Measurements from ENCODE around the gene ZC3H12C.

ZC3H12C gene

GRCh38 chr11:110217223-110217877, 124.2 kb downstream of the ZC3H12C start:
- H3K9me3 ChIP-seq (ENCODE audit: severe bottlenecking) = no peaks in the 10 kb centered on the region
- H3K27ac ChIP-seq = no peak overlapping the region
- TF ChIP-seq CTCF (IDR thresholded peaks at IDR 0.05; ENCODE audit: low read depth, low read length) = no peak
- H3K4me3 ChIP-seq (ENCODE audit: low read depth, low read length) = no peak overlapping the region
- H3K27me3 ChIP-seq (ENCODE audit: insufficient read depth, low read depth, severe bottlenecking) = no peaks in the 10 kb centered on the region
- no peak for DNase-seq
- no peaks in the 10 kb centered on the region for H3K36me3 ChIP-seq

- no peaks in the 10 kb centered on the region for H3K27me3 ChIP-seq (ENCODE audit: insufficient read depth, low read depth, severe bottlenecking)
- no peak overlapping the region for H3K4me3 ChIP-seq (ENCODE audit: low read depth, low read length)
- no peaks in the 10 kb centered on the region for H3K9me3 ChIP-seq (ENCODE audit: severe bottlenecking)
- DNase-seq = no peak
- no peaks in the 10 kb centered on the region for H3K36me3 ChIP-seq
- no peak overlapping the region for H3K27ac ChIP-seq
- TF ChIP-seq CTCF (IDR thresholded peaks at IDR 0.05; ENCODE audit: low read depth, low read length) = no peak
Observed at GRCh38 chr11:110217936-110218335, 124.7 kb downstream of the ZC3H12C start.

- H3K9me3 ChIP-seq (ENCODE audit: severe bottlenecking) = no peaks in the 10 kb centered on the region
- no peak overlapping the region for H3K27ac ChIP-seq
- no peak for DNase-seq
- no peaks in the 10 kb centered on the region for H3K27me3 ChIP-seq (ENCODE audit: insufficient read depth, low read depth, severe bottlenecking)
- no peak overlapping the region for H3K4me3 ChIP-seq (ENCODE audit: low read depth, low read length)
- peaks cover under 1% of the 10 kb centered on the region; the same call in 1 of the 2 replicates for H3K36me3 ChIP-seq
- no peak for TF ChIP-seq CTCF (IDR thresholded peaks at IDR 0.05; ENCODE audit: low read depth, low read length)
Observed at GRCh38 chr11:110219006-110219785, 126.0 kb downstream of the ZC3H12C start.
